M059J (cell line): Measurements from ENCODE around the gene PRR5L. TPM values are rescaled to one million over a fixed set of nuclear protein-coding genes. Genes with fewer than 3 reads are reported as not detected.
A peak's percentile ranks its signal among the peaks of the same experiment; 100 is the strongest.
"Not testable (repeated sequence)": the region's sequence is repeated elsewhere in the genome, so short reads cannot be mapped to it uniquely, and the experiment has no call there.

Experiments used
- DNase-seq: peaks from one replicate; pipeline ENCODE4 v3.0.0-alpha.2; 2012; ENCODE audit warnings: low read depth
- total RNA-seq: library from RNA; depleted of rRNA; stranded (reverse); fragments of >200 nt; shearing (Covaris generic); gene quantifications from 2 replicates; pipeline ENCODE4 v1.2.3, GENCODE V29; 2014

The PRR5L gene
- total RNA-seq, 1 experiment from 2014 or later: 72.9 TPM

DNA sequence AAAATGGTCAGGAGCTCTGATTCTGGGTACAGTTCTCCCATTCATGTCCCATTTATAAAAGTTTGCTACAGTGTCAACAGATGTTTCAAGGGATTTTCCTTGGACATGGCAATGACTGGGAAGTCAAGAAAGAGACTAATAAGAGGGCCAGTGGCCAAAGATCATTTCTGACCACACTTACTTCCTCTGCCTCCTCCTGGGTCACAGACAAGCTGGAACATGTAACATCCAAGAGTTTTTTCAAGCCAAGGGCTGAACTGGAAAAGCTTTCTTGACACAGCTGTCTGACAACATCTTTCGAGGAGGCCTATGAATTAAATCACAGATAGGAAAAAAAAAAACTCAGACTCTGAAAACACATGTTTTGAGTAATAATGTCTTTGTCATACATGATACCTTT lies 15.6 kb upstream of the PRR5L start:
- DNase-seq: no peak

GRCh38 chr11:36281850-36282249 lies 14.2 kb upstream of the PRR5L start:
- DNase-seq: no peak

DNA sequence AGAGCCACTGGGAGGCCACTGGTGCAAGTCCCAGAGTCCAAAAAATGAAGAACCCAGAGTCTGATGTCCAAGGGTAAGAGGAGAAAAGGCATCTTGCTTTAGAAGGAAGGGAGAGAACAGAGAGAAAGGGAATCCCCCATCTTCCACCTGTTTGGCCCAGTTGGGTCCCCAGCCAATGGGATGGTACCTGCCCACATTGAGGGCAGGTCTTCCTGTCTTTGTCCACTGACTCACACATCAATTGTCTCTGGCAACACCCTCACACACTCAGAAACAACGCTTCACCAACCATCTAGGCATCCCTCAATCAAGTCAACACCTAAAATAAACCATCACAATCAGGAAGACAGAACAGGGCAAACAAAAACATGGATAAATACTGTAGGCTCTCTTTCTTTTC lies 13.2 kb upstream of the PRR5L start:
- DNase-seq: no peak

DNA sequence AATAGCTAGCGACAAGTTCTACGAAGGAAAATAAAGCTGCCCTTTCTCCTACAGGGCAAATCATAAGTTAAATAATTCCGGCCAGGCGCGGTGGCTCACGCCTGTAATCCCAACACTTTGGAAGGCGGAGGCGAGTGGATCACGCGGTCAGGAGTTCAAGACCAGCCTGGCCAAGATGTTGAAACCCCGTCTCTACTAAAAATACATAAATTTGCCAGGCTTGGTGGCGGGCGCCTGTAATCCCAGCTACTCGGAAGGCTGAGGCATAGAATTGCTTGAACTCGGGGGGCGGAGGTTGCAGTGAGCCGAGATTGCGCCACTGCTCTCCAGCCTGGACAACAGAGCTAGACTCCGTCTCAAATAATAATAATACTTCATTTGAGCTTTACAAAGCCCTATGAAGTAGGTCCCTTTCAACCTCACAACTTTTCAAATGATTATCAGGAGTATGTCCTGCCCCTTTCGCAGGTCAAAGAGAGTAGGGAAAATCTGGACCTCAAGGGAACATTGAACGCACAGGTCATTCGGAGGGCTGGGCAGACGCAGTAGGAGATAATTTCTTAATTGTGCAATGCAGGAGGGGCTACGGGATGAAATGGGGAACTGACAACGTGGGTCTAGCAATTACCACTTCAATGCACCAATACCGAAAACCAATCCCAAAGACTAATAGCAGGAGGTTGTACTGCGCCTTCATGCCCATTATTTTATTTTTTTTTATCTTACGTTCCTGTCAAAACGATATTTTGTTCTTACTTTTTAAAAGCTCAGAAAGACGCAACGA lies 7.5 kb upstream of the PRR5L start:
- DNase-seq: no peak

- peak; percentile 94 for DNase-seq
Observed at GRCh38 chr11:36289226-36289852, 6.7 kb upstream of the PRR5L start, which contains the start of gene COMMD9. COMMD9 (minus strand) TSS chr11:36289424; CDS start chr11:36289412, 12 bp downstream.

DNA sequence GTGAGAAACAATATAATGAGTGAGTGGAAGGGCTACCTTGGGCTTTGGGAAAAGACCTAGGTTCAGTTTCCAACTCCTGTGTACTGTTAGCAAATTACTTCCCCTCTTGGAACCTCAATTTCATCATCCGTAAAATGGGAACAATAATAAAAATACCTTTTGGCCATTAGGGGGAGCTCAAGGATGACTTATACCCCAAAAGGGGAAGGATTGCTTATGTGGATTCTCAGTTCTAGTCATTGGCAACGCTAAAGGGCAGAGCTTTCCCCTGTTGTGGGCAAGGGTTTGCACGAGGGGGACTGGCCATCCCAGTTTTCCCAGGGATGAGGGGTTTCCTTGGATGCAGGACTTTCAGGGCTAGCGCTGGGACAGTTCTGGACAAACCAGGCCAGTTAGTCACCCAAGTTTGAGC lies 3.8 kb upstream of the PRR5L start:
- DNase-seq: peak; percentile 45

- no peak for DNase-seq
Observed at GRCh38 chr11:36296884-36297543, 926 bp downstream of the PRR5L start.

GRCh38 chr11:36300650-36301049 lies 4.6 kb downstream of the PRR5L start:
- DNase-seq: peak; percentile 27

DNA sequence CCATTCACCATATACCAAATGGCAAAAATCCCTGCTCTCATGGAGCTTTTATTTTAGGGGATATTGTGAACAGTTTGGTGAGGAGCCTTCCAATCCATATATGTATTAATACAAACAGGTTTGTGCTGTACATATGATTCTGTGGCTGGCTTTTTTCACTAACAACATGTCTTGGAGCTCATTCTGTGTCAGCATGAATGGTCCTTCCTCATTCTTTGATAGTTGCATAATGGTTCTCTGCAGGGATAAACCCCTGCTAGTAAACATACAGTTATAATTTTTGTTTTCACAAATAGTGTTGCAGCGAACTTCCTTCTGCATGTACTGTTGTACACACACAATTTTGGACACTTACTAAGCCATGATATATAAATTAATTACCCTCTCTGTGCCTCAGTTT lies 8.3 kb downstream of the PRR5L start:
- DNase-seq: no peak

GRCh38 chr11:36305047-36305446 lies 9.0 kb downstream of the PRR5L start:
- DNase-seq: no peak

DNA sequence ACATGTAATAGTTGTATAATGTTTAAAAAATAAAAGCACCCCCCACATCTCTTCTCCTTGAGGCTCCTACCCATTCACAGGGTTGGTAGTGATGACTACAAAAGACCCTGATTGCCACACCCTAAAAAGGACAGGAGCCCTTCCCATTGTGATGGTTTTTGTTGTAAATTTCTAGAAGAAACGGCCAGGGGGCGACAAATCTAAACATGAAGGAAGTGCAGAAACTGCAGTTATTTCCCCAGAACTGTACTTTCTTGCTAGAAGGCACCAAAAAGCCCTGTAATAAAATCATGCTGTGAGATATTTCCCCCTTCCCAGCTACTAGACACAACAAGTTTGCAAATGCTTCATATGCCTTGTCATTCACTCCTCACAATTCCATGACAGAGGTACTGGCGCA lies 10.8 kb downstream of the PRR5L start:
- peak; percentile 60 for DNase-seq

DNA sequence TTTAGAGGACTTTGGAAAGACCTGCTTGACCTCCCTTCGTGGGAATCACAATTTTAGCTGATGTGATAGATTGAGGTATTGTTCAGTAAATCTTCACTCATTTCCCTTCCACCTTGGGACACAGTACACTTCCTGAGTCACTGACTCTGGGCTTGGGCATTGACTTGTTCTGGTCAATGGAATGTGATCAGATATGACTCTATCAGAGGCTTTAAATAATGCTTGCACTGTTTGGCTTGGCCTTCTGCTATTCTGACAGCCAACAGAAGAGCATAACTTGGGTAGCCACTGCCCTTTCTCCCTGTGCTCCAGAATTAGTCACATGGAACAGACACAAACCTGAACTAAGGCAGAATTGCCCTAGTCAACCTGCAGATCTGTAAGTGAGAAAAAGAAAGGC lies 12.5 kb downstream of the PRR5L start:
- peak; percentile 21 for DNase-seq

DNA sequence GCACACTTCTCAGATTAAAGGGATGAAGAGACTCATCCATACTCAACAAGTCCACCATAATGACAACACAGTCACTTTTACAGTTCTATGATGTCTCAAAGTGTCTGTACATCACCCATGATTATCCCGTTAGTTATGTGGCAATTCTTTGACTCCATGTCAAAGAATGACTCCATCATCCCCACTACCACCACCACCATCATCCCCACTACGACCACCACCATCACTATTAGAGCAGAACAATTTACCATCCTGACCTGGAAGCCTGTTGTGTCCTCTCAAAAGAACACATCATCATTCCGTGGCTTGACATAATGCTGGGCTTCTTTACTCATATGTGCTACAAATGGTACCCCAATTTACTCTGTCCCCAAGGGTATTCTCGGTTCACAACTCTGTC lies 13.7 kb downstream of the PRR5L start:
- no peak for DNase-seq

DNA sequence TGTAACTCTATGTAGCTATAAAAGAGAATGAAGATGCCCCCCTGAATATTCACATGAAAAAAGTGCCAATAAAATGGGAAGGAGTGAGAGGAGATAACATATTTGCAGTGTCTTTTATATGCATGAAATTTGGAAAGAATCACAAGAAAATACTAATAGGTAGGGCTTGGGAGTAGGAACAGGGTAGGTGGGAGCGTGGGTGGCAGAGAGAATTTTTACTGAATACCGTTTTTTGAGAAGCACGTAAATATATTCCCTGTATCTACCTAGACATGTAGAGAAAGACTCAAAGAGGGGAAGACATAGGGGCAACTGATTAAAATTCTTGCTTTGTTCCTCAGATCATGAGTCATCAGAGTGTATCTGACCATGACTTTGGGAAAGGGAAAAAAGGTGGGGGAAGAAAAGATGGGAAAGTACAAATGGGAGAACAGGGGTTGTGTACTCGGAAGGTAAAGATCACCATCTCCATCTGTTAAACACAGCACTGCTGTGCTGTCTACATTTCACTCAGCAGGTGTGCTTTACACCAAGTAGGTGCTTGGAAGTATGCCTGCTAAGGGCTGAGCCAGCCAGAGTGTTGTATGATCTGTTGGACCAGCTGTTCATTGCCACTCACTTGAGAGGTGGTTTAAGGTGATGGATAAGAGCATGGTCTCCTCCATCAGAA lies 16.0 kb downstream of the PRR5L start:
- DNase-seq: peak; percentile 79

DNA sequence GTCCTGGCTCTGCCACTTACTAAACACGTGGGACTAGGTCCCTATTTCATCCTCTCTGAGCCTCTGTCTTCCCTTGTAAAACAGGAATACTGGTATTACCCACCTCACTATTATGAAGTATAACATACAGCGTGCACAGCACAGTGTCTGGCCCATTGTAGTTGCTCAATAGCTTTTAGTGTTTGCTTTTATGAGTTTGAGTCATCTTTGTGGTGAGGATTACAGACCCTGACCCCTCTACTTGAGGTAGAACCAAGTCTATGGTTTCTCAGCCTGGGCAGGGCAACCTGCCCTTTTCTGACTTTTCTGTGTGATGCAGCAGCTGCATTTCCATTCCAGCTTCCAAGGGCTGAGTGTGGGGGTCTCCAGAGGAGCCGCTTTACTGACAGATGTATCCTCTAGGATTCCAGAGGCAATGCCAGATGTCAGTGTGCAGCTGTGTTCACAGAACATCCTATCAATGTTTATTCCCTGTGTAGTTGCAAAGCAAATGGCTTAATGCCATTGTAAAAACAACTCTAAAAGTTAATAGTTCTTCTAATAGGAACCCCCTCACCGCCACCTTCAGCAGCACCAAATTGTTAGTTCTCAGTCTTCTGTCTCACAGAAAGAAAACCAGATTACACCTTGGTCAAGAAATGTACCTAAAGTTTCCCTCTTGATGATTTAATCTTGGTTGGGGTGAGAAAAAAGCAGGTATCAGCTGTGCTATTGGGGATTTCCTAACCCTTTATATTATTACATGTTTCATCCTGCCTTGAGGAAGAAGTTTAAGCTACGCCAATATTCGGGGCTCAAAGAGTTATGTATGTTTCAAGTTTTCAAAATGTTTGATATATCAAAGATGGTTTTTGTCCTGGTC lies 16.8 kb downstream of the PRR5L start:
- DNase-seq: peak; percentile 94

- no peak for DNase-seq
Observed at GRCh38 chr11:36313750-36314433, 17.8 kb downstream of the PRR5L start.

- no peak for DNase-seq
Observed at GRCh38 chr11:36314434-36314767, 18.3 kb downstream of the PRR5L start.

DNA sequence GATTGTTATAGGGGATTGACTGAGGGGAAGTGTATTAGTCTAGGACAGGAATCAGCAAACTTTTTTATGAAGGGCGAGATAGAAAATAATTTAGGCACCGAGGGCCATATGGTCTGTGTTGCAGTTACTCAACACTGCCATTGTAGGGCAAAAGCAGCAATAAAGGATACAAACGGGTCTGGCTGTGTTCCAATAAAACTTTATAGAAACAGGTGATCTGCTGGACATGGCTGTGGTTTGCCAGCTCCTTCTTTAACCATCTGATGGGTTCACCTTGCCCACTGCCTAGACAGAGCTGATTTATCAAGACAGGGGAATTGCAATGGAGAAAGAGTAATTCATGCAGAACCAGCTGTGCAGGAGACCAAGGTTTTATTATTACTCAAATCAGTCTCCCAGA lies 20.0 kb downstream of the PRR5L start:
- no peak for DNase-seq

DNA sequence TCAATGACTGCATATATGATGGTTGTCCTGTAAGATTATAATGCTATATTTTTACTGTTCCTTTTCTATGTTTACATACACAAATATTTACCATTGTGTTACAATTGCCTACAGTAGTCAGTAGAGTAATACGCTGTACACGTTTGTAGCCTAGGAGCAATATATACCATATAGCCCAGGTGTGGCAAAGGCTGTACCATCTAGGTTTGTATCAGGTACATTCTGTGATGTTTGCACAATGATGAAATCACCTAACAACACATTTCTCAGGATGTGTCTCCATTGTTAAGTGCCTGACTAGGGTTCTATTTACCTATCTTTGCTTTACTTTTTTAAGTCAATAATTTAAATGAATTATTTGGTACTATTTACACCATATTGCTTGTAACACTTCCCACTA lies 21.9 kb downstream of the PRR5L start:
- DNase-seq: no peak

DNA sequence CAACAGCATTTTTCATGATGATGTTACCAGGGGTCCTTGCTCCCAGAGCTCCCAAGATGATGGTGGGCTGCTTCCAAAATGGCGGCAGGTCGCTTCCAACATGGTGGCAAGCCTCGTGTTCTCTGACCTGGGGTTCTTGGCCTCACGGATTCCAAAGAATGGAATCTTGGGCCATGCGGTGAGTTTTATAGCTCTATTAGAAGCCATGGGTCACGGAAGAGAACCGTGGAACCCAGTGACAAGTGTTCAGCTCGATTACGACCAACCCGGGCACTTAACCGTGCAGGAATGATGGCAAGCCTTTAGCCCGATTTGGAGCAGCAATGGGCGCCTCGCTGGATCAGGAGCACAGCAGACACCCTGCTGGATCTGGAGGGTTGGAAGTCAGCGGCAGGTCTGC lies 28.9 kb downstream of the PRR5L start:
- not testable (repeated sequence) for DNase-seq

DNA sequence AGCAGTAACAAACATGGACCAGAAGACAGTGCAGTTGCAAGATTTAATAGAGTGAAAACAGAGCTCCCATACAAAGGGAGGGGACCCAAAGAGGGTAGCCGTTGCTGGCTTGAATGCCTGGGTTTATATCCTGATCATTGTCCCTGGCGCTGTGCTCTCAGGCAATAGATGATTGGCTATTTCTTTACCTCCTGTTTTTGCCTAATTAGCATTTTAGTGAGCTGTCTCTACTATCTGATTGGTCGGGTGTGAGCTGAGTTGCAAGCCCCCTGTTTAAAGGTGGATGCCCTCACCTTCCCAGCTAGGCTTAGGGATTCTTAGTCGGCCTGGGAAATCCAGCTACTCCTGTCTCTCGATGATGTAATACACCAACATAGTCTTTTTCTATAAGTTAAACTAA lies 29.3 kb downstream of the PRR5L start:
- DNase-seq: not testable (repeated sequence)
